ENCODE measurements around the gene TMEM167A. TPM values are rescaled to one million over a fixed set of nuclear protein-coding genes. Genes with fewer than 3 reads are reported as not detected.

TMEM167A gene
- polyA plus RNA-seq, 3 donors = 50.3 to 337 (median 288) TPM

DNA sequence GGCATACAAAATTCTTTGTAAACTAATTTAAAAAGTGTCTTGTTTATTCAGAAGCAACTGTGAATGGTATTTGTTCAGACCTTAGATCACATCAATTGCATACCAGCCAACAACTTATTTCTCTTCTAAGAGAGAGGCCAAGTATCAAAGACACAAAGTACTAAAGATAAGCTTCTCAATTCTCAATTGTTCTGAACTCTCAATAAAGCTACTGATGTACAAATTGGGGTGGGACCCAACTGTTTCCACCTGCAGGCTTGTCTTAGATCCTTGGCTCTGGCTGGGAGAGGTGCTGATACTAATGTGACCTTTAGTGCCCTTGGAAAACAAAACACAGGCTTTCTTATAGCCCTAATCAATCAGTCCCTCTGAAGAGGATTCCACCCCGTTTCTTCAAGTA, 22.3 kb upstream of the TMEM167A start:
- Histone ChIP-seq H3K27me3 (ENCODE audit: control insufficient read depth in 2 of 2, insufficient read depth in 2 of 2, low read length in 2 of 2) (no peaks in the 10 kb centered on the region), H4K20me1 (ENCODE audit: insufficient read depth, low read length) (no peaks in the 10 kb centered on the region), H3K4me1 (ENCODE audit: control insufficient read depth in 1 of 2, insufficient read depth in 2 of 2, low read length in 2 of 2) (peaks cover 0 to 5% of the 10 kb centered on the region in 2 donors), H3K4me2 (replicated peaks; ENCODE audit: extremely low read depth, low read length, poor library complexity, severe bottlenecking) (no peak overlapping the region), H3K4me3 (replicated peaks in 1 of 3; ENCODE audit: low read depth in 2 of 3, low read length in 3 of 3) (no peak overlapping the region), H3K79me2 (ENCODE audit: insufficient read depth, low read length) (peaks cover 47% of the 10 kb centered on the region), H3K27ac (ENCODE audit: low read depth in 1 of 2, low read length in 2 of 2) (no peak overlapping the region), H3K9ac (ENCODE audit: insufficient read depth, low read length, poor library complexity, severe bottlenecking) (no peak overlapping the region), H3K36me3 (replicated peaks in 1 of 2; ENCODE audit: control insufficient read depth in 1 of 2, insufficient read depth in 2 of 2, low read length in 2 of 2) (no peaks in the 10 kb centered on the region), H3K9me3 (replicated peaks in 1 of 2; ENCODE audit: control insufficient read depth in 1 of 2, insufficient read depth in 1 of 2, low read length in 2 of 2) (no peaks in the 10 kb centered on the region), H2AFZ (ENCODE audit: insufficient read depth, low read depth, low read length, poor library complexity, severe bottlenecking) (no peak overlapping the region)
- DNase-seq = no peak
- H3K36me3 Mint-ChIP-seq = peaks cover 13 to 16% of the 10 kb centered on the region in 2 donors
- no peak overlapping the region for H3K27ac Mint-ChIP-seq
- H3K4me1 Mint-ChIP-seq = peaks cover 9% of the 10 kb centered on the region
- TF ChIP-seq, protein P1, sequence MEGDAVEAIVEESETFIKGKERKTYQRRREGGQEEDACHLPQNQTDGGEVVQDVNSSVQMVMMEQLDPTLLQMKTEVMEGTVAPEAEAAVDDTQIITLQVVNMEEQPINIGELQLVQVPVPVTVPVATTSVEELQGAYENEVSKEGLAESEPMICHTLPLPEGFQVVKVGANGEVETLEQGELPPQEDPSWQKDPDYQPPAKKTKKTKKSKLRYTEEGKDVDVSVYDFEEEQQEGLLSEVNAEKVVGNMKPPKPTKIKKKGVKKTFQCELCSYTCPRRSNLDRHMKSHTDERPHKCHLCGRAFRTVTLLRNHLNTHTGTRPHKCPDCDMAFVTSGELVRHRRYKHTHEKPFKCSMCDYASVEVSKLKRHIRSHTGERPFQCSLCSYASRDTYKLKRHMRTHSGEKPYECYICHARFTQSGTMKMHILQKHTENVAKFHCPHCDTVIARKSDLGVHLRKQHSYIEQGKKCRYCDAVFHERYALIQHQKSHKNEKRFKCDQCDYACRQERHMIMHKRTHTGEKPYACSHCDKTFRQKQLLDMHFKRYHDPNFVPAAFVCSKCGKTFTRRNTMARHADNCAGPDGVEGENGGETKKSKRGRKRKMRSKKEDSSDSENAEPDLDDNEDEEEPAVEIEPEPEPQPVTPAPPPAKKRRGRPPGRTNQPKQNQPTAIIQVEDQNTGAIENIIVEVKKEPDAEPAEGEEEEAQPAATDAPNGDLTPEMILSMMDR (IDR thresholded peaks at IDR 0.05) = no peak
- intact Hi-C loops (cut with micrococcal nuclease) = no loop called here
- peaks cover 0 to 9% (median 5%) of the 10 kb centered on the region in 7 donors for H3K9me3 Mint-ChIP-seq
- no peaks in the 10 kb centered on the region for H3K27me3 Mint-ChIP-seq (ENCODE audit: low read depth in 3 of 3)
- no CpG with 5 or more reads among the region's 1 CpG for WGBS (ENCODE audit: insufficient coverage)
- H3K4me3 Mint-ChIP-seq = no peak overlapping the region

GRCh38 chr5:83099001-83099400, 21.8 kb upstream of the TMEM167A start:
- no peak overlapping the region for H2AFZ ChIP-seq (ENCODE audit: insufficient read depth, low read depth, low read length, poor library complexity, severe bottlenecking)
- H3K4me1 ChIP-seq (ENCODE audit: control insufficient read depth in 1 of 2, insufficient read depth in 2 of 2, low read length in 2 of 2) = peaks cover 0 to 5% of the 10 kb centered on the region in 2 donors
- Mint-ChIP-seq H3K9me3 (peaks cover 4 to 13% (median 8%) of the 10 kb centered on the region in 7 donors), H3K36me3 (peaks cover 11 to 16% of the 10 kb centered on the region in 2 donors), H3K4me3 (no peak overlapping the region), H3K27me3 (ENCODE audit: low read depth in 3 of 3) (no peaks in the 10 kb centered on the region), H3K27ac (no peak overlapping the region), H3K4me1 (peaks cover 9% of the 10 kb centered on the region)
- TF ChIP-seq, protein P1 (IDR thresholded peaks at IDR 0.05) = no peak
- H3K27ac ChIP-seq (ENCODE audit: low read depth in 1 of 2, low read length in 2 of 2) = no peak overlapping the region
- no peak overlapping the region for H3K4me2 ChIP-seq (replicated peaks; ENCODE audit: extremely low read depth, low read length, poor library complexity, severe bottlenecking)
- H3K4me3 ChIP-seq (replicated peaks in 1 of 3; ENCODE audit: low read depth in 2 of 3, low read length in 3 of 3) = no peak overlapping the region
- H3K27me3 ChIP-seq (ENCODE audit: control insufficient read depth in 2 of 2, insufficient read depth in 2 of 2, low read length in 2 of 2) = no peaks in the 10 kb centered on the region
- no peak for DNase-seq
- peaks cover 0 to 4% of the 10 kb centered on the region in 2 donors for H3K9me3 ChIP-seq (replicated peaks in 1 of 2; ENCODE audit: control insufficient read depth in 1 of 2, insufficient read depth in 1 of 2, low read length in 2 of 2)
- intact Hi-C loops (cut with micrococcal nuclease) = no loop called here
- H3K9ac ChIP-seq (ENCODE audit: insufficient read depth, low read length, poor library complexity, severe bottlenecking) = no peak overlapping the region
- H3K36me3 ChIP-seq (replicated peaks in 1 of 2; ENCODE audit: control insufficient read depth in 1 of 2, insufficient read depth in 2 of 2, low read length in 2 of 2) = peaks cover 0 to 1% of the 10 kb centered on the region in 2 donors
- H3K79me2 ChIP-seq (ENCODE audit: insufficient read depth, low read length) = peaks cover 50% of the 10 kb centered on the region
- H4K20me1 ChIP-seq (ENCODE audit: insufficient read depth, low read length) = no peaks in the 10 kb centered on the region

All from CD14-positive monocyte (primary cell).